ENCODE data around the gene EFR3B. TPM values are rescaled to one million over a fixed set of nuclear protein-coding genes. Genes with fewer than 3 reads are reported as not detected.

EFR3B gene
- polyA plus RNA-seq, 2 of the 4 experiments (the other 2 are of a cell fraction), result 6.5 to 12.5 TPM

DNA sequence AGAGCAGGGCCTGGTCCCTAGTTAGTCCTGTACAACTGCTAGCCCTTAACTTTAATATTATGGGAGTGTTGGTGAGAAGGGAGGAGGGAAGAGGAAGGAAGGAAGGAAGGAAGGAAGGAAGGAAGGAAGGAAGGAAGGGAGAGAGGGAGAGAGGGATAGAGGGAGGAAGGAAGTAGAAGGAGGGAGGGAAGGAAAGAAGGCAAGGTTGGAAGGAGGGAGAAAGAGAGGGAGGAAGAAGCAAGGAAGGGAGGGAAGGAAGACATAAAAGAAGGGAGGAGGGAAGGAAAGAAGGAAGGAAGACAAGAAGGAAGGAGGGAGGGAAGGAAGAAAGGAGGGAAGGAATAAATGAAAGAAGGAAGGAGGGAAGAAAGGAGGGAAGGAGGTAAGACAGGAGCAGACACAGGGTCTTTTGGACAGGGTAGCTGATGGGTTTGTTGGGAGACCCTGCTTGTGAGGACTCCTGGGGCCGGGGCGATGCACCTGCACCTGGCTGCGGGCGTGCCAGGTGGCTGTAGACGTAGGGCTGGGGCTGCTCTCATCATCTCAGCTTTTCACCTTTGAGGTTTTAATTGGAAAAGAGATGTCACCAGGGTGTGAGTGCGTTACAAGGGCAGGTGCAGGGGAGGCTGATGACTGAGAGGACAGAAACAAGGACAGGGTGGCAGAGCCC lies 132.5 kb downstream of the EFR3B start:
- no peak for ATAC-seq
- H3K9me3 ChIP-seq, result no peaks in the 10 kb centered on the region
- WGBS (ENCODE audit: missing lambda C conversion rate), result 39% methylated on average over 6 of the region's 6 CpGs
- CTCF ChIA-PET, result interaction anchor here (0.8 to 2.1 kb wide), 2 partner anchors 9 to 21 kb away, joined by 3 to 11 read pairs; no protein-coding TSS in a partner anchor
- DNase-seq (ENCODE audit: low read depth in 1 of 2, low spot score in 1 of 2), result no peak
- H3K4me2 ChIP-seq, result no peak overlapping the region
- no peaks in the 10 kb centered on the region for H3K4me1 ChIP-seq
- POLR2A ChIA-PET, result no interaction called here
- no peak overlapping the region for H3K4me3 ChIP-seq
- FAIRE-seq, result no peak
- H3K27ac ChIP-seq, result no peak overlapping the region
- TF ChIP-seq RCOR1 (IDR thresholded peaks at IDR 0.05; ENCODE audit: low read depth, low read length) (no peak), GATA3 (IDR thresholded peaks at IDR 0.05; ENCODE audit: borderline replicate concordance) (no peak), POLR2AphosphoS2 (conservative IDR thresholded peaks at IDR 0.05; ENCODE audit: low read length) (no peak), HOXB13 (CRISPR knock-in tag; IDR thresholded peaks at IDR 0.05; ENCODE audit: low read depth) (no peak), MYC (IDR thresholded peaks at IDR 0.05; ENCODE audit: borderline replicate concordance, low read length) (no peak), JUN (IDR thresholded peaks at IDR 0.05) (no peak), PHF8 (IDR thresholded peaks at IDR 0.05; ENCODE audit: borderline replicate concordance, low read depth) (no peak)

DNA sequence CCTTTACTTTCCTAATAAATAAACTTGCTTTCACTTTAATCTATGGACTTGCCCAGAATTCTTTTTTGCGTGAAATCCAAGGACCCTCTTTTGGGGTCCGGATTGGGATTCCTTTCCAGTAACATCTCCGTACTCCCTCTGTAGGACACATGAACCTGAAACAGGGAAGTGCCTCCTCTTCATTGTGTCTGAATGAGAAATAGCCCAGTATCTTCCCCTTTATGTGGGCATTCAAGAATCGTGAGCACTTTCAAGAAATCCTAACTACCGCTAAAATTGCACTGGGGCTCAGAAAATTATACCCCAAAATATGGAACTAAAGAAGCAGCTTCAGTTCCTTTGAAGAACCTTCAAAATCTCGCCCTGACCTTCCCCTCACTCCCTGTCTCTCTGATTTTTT lies 134.3 kb downstream of the EFR3B start:
- no peak for TF ChIP-seq BHLHE40 (IDR thresholded peaks at IDR 0.05; ENCODE audit: low read depth, low read length)

DNA sequence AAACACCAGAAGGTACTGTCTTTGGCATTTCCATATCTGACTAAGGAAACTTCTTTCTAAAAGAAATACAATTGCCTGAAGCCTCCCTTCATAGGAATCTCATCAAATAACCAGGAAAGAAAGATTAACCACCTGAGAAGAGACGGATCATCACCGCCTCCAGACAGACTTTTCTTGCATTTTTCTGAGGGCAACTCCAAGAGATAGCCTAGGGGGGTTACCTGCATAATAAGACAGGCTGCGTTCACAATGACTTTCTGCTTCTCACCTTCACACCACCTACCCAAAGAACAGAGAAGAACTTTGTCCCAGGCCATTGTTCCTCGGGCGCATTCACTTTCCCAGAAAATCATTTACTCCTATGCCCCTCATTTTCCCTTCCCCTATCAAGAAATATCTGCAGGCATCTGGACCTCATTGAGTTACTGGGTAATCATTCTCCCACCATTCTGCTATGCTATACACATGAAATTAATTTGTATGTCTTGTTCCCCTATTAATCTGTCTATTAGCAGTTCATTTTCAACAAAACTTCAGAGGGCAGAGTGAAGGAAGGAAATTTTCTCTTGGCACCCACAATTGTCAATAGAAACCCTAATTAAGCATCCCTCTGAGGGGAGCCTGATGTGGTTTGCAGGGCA lies 134.8 kb downstream of the EFR3B start:
- TF ChIP-seq MAFK (IDR thresholded peaks at IDR 0.05; ENCODE audit: partially characterized antibody), result no peak
- TF ChIP-seq, protein P1, sequence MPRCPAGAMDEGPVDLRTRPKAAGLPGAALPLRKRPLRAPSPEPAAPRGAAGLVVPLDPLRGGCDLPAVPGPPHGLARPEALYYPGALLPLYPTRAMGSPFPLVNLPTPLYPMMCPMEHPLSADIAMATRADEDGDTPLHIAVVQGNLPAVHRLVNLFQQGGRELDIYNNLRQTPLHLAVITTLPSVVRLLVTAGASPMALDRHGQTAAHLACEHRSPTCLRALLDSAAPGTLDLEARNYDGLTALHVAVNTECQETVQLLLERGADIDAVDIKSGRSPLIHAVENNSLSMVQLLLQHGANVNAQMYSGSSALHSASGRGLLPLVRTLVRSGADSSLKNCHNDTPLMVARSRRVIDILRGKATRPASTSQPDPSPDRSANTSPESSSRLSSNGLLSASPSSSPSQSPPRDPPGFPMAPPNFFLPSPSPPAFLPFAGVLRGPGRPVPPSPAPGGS (IDR thresholded peaks at IDR 0.05), result no peak
- TF ChIP-seq NR3C1 (IDR thresholded peaks at IDR 0.05), result no peak
- no peak for TF ChIP-seq HOXB13 (CRISPR knock-in tag; IDR thresholded peaks at IDR 0.05; ENCODE audit: low read depth)
- TF ChIP-seq MYC (IDR thresholded peaks at IDR 0.05; ENCODE audit: borderline replicate concordance, low read length), result no peak
- no peak for TF ChIP-seq CEBPB (IDR thresholded peaks at IDR 0.05)
- TF ChIP-seq RAD21 (conservative IDR thresholded peaks at IDR 0.05 in 1 of 2, IDR thresholded peaks at IDR 0.05 in 1 of 2), result no peak
- TF ChIP-seq TP53 (CRISPR knock-in tag; IDR thresholded peaks at IDR 0.05), result no peak
- TF ChIP-seq, protein P2, sequence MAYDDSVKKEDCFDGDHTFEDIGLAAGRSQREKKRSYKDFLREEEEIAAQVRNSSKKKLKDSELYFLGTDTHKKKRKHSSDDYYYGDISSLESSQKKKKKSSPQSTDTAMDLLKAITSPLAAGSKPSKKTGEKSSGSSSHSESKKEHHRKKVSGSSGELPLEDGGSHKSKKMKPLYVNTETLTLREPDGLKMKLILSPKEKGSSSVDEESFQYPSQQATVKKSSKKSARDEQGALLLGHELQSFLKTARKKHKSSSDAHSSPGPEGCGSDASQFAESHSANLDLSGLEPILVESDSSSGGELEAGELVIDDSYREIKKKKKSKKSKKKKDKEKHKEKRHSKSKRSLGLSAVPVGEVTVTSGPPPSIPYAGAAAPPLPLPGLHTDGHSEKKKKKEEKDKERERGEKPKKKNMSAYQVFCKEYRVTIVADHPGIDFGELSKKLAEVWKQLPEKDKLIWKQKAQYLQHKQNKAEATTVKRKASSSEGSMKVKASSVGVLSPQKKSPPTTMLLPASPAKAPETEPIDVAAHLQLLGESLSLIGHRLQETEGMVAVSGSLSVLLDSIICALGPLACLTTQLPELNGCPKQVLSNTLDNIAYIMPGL (CRISPR knock-in tag; IDR thresholded peaks at IDR 0.05; ENCODE audit: borderline replicate concordance), result no peak
- TF ChIP-seq HOXB5 (CRISPR knock-in tag; IDR thresholded peaks at IDR 0.05), result no peak
- H3K27ac ChIP-seq, result no peak overlapping the region
- no peaks in the 10 kb centered on the region for H3K9me3 ChIP-seq
- ATAC-seq, result no peak
- no peaks in the 10 kb centered on the region for H3K4me1 ChIP-seq
- ChIA-PET POLR2A (no interaction called here), CTCF (interaction anchor here (2.5 to 4.9 kb wide), 2 partner anchors 10 to 20 kb away, joined by 11 to 21 read pairs; no protein-coding TSS in a partner anchor)
- 56% methylated on average over 5 of the region's 5 CpGs for WGBS (ENCODE audit: missing lambda C conversion rate)
- FAIRE-seq, result no peak
- no peak overlapping the region for H3K4me3 ChIP-seq
- DNase-seq (ENCODE audit: low read depth in 1 of 2, low spot score in 1 of 2), result no peak
- no peak overlapping the region for H3K4me2 ChIP-seq

More for the DNA sequence above, 134.3 kb downstream of the EFR3B start:
- ATAC-seq, result no peak
- Histone ChIP-seq H3K27ac (no peak overlapping the region), H3K4me3 (no peak overlapping the region), H3K4me1 (no peaks in the 10 kb centered on the region), H3K9me3 (no peaks in the 10 kb centered on the region), H3K4me2 (no peak overlapping the region)
- ChIA-PET POLR2A (no interaction called here), CTCF (interaction anchor here (4.9 kb wide), 1 partner anchor 20 kb away, joined by 21 read pairs; no protein-coding TSS in a partner anchor)
- no peak for DNase-seq (ENCODE audit: low read depth in 1 of 2, low spot score in 1 of 2)
- WGBS (ENCODE audit: missing lambda C conversion rate), result 39% methylated on average over 6 of the region's 6 CpGs
- no peak for FAIRE-seq
